HG03378 (cell line): ENCODE data around the gene NECAB2.

Experiments used
- ATAC-seq: cut with Tn5 transposase; IDR thresholded peaks from one replicate; pipeline ENCODE4 v1.9.1; 2021; ENCODE audit warnings: mild to moderate bottlenecking, moderate library complexity; ENCODE audit not compliant: unreplicated experiment

Gene NECAB2

DNA sequence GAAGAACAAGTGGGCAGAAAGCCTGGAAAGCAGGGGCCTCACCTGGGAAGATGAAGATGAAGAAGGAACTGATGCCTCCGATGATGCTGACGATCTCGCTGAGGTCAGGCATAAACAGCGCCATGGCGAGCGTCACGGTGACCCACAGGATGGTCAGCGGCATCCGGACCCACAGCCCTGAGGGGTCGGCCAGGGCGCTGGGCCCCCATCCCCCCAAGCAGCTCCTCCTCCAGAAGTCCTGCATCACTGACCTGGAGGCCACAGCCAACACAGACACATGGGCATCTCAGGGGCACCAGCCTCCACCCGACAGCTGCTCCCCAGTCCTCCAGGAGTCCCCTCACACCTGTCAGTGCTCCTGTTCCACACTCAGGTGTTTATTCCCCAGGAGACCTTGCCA lies 48.4 kb downstream of the NECAB2 start:
- no peak for ATAC-seq

DNA sequence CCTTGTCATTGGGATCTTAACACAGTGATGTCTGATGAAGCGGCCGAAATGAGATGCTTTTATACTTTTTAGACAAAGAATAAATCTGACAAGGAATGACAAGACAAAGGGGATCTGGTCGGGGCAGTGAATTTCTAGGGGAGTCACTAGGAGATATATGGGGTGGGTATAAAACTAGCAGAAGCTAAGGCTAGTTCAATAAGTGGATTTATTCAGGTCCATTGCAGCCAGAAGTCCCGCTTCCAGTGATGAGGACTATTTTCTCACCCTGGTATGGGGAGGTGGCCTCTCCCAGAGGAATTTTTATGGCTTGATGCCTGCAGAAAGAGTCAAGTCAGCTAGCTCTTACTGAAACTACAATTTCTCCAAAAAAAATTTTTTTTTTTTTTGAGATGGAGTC lies 50.7 kb downstream of the NECAB2 start:
- no peak for ATAC-seq

DNA sequence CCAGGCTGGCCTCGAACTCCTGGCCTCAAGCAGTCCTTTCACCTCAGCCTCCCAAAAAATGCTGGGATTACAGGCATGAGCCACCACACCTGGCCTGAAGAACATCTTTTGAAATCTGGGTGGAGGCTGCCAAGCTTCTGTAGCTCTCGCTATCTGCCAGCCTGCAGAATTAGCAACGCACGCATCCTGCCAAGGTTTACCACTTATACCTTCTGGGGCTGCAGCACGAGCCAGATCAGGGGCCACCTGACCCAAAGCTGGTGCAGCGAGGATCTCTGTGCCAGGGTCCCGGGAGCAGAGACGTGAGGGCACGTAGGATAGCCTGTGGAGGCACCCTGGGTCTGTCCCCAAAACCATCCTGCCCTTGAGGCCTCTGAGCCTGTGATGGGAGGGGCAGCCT lies 52.3 kb downstream of the NECAB2 start:
- ATAC-seq = no peak

DNA sequence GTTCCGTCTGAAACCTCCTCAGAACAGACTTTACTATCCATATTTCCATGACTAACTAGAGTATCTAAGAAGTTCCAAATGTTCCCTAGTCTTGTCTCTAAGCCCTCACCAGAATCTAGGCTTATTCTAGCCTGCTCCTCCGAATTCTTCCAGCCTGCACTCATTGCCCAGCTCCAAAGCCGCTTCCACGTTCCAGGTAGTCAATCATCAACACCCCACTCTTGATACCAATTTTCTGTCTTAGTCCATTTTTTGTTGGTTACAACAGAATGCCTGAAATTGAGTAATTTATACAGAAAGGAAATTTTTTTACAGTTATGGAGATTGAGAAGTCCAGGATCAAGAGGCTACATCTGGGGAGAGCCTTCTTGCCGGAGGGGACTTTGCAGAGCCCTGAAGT lies 53.4 kb downstream of the NECAB2 start:
- no peak for ATAC-seq

DNA sequence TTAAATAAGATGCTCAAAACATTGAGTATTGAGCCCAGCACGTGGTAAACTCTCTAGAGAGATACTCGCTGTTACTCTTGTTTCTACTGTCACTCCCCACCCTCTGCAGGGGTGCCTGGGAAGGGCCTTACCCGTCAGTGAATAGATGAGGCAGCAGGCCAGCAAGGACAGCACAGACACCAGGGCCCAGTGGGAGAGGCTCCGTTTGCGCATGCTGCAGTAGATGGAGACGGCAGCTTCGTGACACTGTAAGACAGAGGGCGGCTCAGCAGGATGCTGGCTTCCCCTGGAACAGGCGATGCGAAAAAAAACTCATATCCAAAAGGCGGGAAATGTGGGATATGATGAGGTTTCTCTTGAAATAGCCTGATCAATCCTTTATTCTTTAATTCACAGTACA lies 54.6 kb downstream of the NECAB2 start:
- no peak for ATAC-seq

DNA sequence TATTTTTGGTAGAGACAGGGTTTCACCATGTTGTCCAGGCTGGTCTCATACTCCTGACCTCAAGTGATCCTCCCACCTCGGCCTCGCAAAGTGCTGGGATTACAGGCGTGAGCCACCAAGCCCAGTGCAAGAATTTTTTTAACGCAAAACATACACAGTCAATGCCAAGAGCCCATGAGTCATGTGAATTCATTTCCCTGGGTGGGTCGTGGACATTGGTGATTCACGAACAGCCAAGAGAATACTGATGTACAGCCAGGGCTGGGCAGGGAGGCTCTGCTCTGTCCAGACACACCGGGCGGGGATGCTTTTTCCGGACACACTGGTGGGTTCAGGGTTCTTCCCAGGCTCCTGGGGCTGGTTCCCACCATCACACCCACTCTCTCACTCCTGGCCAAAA lies 56.8 kb downstream of the NECAB2 start:
- no peak for ATAC-seq

DNA sequence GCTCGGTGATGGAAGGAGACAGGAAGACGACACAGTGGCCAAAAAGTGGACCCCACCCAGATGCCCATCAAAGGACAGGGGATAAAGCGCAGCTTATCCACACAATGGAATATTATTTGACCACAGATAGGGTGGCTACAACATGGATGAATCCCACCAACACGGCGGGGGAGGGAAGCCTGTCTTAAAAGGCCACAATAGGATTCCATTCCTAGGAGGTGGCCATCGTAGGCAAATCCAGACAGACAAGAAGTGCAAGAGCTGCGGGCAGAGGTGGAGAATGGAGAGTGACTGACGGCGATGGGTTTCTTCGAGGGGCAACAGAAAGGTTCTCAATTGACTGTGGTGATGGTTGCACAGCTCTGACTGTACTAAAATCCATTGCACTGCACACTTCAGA lies 58.6 kb downstream of the NECAB2 start:
- ATAC-seq = no peak

DNA sequence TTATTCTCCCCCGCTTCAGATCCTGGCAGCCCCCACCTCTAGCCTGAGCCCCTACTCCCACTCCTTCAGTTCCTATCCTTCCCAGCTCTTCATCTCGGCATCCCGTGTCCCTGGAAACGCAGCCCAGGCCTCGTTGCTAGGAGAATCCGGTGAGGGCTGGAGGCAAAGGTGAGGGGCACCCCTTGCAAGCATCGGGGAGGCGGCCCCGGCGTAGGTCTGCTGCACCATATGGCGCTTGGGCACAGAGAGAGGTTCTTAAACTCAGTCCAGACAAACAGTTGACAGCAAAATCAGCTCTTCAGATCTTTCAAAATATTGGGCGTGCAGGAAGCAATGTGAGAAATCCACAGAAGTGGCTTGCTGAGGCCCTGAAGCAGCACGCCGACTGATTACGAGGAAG lies 59.6 kb downstream of the NECAB2 start:
- no peak for ATAC-seq

DNA sequence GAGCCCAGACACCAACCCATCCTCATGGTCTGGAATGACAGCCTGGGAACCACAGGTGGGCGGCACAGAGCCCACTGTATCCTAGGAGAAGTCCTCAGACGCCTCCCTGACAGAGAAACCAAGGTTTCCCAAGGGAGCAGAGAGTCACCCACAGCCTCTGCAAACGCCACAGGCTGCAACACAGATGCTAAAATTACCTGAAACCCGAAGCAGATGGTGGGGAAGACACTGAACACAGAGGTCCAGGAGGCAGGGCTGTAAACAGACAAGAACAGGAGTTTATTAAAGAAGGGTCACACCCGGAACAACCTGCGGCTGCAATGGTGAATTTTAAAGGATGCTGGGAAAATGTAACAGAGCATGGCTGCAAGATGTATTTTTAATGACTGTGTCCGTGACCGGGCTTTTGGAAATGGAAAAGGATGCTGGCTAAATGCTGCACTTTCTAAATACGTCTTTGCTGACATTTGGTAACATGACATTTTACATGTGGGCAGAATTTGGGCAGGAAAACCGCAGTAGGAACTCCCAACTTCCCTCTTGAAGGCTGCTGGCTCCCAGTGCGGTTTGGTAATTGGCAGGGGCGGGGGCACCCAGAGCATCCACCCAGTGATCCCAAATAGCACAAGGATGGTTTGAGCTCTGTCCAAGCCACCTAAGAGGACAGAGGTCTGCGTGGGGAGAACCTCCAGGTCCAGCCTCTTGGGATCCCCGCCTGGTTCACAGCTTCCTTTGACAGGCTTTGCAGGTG lies 61.4 kb downstream of the NECAB2 start:
- no peak for ATAC-seq

DNA sequence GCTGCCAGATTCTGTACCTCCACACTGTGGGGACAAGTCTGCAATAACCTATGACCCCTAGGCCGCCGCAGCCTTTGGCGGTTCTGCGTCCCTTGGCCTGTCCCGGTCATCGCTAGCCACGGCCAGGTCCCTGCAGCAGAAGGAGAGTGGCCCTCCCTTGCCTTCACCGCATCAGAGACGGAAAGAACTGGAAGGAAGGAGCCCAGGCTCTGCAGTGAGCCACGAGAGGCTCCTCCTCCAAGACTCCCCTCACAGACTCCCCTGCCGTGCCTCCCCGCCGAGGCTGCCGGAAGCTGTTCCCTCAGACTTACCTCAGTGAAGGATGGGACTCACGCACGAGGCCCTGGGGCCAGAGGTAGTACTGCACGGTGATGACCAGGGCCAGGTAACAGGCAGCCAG lies 63.5 kb downstream of the NECAB2 start:
- ATAC-seq = no peak

DNA sequence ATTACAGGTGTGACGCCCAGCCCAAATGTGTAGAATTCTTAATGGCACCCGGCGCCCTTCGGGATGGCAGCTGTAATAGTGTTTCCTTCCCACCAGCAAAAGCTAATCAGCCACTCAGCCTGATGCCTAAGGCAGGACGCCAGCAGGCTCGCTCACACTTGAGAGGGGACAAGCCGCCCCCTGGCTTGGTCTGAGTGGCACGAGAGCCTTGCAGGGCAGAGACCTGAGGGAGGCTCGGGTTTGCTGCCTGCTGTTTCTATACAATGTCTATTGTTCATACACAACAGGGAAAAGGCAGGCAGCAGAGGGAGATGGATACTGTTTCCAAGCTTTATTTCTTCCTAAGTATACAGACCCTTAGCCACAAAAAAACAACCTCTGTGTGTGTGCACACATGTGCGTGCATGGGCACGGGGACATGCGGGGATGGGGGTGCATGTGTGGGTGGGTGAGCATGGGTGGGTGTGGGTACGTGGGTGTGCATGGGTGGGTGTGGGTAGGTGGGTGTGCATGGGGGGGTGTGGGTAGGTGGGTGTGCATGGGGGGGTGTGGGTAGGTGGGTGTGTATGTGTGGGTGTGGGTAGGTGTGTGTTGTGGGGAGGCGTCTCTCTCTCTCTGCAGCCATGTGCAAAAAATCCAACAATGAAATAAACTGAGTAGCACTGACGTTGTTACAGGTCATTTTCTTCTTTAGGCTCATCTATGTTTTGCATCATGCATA lies 64.6 kb downstream of the NECAB2 start:
- no peak for ATAC-seq

DNA sequence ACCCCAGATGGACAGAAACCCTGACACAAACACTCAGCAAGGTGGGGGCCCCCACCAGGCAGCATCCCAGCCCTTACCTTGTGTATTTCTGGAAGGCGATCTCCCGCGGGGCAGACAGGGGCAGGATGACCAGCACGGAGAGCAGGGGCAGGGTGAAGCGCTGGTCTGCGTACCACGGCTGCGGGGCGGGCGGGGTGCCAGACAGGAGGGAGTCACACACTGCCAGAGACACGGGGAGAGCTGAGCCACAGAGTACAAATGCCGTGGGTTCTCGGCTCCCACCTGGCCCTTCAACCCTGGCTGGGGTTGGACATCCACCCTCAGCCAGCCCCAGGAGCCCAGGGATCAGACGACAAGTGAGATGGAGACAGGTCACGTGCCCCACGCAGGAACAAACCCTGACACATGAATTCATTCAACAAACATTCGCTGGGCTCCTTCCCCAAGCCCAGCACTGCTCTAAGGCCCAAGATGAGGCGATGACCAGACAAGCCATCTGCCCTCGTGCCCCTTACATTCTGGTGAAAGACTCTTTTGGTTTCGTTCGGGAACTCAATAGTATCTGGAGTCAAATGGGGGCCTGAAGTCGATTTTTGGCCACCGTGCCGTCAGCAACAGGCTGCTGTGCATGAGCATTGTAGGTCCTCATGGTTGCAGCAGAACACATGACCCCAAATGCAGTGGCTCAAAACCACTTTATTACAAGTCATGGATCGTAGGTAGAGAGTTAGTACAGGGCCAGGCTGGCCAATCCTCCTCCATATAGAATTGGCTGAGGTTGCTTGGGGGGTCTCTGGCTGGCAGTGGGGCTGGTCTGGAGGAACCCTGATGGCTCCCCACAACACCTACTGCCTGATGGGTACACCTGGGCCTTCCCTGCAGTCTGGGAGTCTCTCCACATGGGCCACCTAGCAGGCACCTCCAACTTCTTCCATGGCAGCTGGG lies 65.5 kb downstream of the NECAB2 start:
- ATAC-seq = no peak

DNA sequence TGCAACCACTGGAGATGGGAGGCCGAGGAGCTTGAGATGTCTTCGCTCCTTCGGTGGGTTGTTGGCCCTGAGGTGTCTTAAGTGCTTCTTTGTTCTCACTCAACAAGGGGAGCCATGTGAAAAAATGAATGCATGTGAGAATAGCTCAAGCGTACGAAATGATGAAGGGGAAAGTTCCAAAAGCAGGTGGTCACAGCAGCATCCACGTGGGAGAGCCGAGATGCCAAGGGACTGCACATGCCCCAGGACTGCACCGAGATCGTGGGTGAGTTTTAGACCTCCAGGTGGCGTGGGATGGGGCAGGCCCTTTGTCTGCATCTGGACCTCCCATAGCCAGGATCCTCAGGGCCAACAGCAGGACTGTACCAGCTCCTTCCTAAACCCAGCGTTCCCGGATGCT lies 66.5 kb downstream of the NECAB2 start:
- no peak for ATAC-seq

DNA sequence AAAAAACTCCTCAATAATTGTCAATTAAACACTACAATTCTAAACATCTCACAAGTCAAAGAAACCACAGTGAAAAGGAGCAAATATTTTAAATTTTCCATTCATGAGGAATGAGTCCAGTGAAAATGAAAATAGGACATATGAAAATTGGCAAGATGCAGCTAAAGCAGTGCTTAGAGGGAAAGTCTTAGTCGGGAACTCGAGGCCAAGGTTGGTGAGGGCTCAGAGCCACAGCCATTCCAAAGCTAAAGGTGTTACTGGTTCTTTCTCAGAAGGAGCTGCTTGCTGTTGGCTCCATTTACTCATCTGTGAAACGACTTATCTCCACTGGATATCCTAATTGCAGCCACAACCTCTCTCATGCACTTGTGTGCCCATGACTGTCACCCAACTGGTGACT lies 68.1 kb downstream of the NECAB2 start:
- no peak for ATAC-seq

DNA sequence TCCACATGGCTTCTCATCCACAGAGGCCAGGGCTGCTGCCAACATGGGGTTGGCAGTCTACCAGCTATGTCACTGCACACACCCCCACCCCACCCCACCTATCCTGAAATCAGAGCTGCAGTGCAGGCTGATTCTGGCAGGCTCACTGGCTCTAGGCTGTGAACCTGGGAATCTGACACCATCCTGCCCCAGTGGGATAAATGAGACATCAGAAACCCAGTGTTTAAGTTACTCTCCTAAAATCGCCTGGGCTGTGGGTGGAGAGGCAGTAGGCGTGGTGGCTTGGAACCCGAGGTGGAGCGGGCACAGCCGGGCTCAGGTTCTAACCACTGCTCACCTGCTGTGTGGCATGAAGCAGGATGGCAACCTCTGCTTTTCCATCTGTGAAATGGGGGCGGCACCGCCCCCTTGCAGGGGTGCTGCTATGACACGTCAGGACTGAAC lies 69.0 kb downstream of the NECAB2 start:
- no peak for ATAC-seq

DNA sequence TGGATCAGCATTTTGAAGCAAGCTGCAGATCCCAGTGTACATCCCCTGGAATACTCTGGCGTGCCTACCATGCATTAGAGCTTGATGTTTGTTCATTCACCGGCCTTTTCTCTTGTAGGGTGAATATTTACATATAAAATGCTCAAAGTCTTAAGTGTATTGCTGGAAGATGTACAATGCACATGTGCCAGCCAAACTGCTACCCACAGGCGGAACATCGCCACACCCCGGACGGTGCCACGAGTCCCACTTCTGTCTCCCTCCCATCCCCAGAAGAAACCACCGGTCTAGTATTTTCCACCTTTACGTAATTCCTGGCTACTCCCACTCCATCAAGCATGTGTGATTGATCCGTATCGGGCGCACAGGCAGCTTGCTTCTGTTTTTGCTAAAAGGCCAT lies 70.4 kb downstream of the NECAB2 start:
- ATAC-seq = no peak

DNA sequence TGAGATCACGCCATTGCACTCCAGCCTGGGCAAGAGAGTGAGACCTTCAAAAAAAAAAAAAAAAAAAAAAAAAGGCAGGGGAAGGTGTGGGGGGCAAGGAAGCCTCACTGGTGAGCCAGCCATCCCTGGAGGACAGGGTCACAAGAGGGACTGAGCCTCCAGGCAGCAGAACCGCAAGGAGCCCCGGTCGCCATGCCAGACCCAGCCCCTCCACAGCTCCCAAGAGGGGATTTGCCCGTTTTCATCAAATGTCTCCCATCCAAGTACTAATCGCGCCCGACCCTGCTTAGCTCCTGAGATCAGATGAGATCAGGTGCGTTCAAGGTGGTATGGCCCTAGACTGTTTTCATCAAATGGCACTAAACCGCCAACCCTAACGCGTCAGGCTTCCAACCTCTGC lies 71.7 kb downstream of the NECAB2 start:
- ATAC-seq = no peak

DNA sequence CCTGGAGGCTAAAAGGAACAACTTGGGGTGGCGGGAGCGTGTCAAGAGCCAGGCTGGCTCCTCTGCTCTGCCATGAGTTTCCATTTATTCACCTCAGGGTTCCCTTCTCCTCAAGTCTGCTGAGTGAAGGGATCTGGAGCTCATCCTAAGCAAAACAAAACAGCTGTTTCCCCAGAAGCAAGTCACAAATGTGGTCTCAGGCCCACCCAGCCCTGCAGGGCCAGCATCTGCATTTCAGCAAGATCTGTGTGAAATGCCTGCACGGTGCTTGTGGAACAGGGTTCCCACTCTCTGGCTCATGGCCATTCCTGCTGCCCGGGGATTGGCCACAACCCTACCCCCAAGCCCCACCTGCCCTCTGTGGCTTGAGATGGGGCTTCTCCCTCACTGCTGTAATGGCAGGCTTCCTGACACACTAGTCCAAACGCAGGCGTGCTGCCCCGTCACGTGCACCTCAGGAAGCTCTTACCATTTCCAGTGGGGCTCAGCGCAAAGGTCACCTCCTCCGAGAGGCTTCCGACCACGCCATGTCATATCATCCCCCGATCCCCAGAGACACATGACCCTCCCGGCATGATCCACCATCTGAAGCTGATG lies 72.3 kb downstream of the NECAB2 start:
- no peak for ATAC-seq

DNA sequence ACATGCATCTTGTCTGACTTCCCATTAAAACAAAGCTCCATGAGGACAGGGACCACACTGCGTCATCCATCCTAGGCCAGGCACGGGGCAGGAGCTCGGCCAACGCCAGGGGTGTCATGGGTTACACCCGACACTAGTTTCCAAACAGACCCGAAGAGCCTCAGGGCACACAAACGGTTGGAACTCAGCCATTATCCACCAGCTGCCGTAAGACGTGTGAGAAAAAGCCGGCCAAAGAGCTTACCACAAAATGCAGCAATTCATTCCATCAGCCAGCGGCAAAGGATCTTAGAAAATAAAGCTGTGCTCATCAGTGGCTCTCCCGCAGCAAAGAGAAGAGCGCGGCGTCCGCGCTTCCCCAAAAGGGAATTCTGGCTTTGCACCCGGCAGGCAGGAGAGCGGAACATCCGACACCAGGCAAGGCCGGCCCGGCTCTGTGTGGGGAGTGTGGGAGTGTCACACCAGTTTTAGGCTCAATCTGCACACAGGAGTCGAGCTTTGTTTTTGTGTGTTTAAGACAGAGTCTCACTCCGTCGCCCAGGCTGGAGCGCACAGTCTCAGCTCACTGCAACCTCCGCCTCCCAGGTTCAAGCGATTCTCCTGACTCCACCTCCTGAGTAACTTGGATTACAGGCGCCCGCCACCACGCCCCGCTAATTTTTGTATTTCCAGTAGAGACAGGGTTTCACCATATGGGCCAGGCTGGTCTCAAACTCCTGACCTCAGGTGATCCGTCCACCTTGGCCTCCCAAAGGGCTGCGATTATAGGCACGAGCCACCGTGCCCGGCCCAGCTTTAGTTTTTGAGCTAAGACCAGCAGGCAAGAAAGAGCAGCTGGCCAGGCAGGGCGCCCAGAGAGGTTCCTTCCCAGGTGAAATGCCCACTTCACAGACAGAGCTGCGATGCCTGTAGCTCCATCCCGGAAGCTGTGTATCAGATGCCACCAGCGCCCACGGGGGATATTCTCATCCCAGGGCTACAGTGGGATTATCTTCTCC lies 73.1 kb downstream of the NECAB2 start:
- no peak for ATAC-seq

DNA sequence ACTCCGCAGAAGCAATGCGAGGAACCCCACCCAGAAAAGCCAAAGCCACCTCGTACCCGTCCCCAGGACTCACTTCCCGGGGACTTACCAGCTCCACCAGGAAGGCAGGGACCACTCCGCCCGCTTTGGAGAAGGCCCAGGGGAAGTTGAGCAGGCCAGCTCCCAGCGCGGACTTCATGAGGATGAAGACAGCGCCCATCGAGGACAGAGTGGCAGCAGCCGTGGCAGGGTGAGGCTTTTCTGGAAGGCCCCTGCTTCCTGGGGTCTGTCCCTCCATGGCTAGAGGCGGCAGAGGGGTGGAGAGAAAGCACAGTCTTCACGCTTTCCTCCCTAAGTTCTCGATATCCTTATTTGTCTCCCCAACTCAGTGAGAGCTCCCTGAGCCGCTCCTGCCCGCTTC lies 73.8 kb downstream of the NECAB2 start:
- ATAC-seq = no peak
